GM19025 (cell line): Measurements from ENCODE around the gene CHURC1.
A peak's percentile ranks its signal among the peaks of the same experiment; 100 is the strongest.

Experiments
- ATAC-seq: cut with Tn5 transposase; IDR thresholded peaks from one replicate; pipeline ENCODE4 v1.9.1; 2021; ENCODE audit warnings: mild to moderate bottlenecking, low read depth, moderate library complexity; ENCODE audit not compliant: unreplicated experiment

Gene CHURC1

DNA sequence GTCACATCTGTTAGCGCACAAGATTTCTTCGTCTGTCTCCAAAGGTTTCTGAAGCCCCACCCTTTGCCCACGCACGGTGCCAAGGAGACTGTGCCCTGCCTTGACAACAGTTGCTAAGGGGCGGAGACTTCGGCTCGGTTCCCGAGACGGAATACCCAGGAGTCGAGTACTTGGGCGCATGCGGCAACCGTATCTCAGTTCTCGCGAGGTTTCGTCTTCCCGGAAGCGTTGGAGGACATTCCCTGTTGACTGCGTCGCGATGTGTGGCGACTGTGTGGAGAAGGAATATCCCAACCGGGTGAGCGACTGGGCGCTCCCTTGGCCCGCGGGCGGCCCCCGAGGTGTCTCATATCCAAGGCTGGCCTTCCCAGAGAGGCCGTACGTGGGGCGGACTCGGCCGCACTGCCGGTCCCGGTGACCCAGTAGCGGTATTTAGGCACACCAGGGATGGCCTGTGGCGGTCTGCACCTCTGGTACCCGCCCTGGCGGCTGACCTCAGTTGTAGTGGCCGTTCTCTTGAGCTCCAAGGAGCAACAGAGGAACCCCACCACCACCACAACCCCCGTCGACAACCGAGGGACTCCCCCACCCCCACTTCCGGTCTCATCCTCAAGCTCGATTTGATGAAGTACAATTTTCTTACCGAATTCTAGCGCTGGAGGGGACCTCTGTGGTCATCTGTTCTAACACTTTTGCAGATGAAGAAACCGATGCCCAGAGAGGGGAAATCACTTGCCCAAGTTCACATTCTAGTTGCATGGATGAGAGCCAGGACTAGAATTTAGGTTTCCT, at the start of gene CHURC1:
CHURC1 (plus strand) TSS at position 219 of the 792 bp plus-strand sequence; CDS start at position 260, 41 bp downstream.
- ATAC-seq: peak; percentile 98

GRCh38 chr14:64865109-64865508, 49.1 kb upstream of the CHURC1 start:
- no peak for ATAC-seq

GRCh38 chr14:64865992-64866391, 48.3 kb upstream of the CHURC1 start:
- no peak for ATAC-seq

DNA sequence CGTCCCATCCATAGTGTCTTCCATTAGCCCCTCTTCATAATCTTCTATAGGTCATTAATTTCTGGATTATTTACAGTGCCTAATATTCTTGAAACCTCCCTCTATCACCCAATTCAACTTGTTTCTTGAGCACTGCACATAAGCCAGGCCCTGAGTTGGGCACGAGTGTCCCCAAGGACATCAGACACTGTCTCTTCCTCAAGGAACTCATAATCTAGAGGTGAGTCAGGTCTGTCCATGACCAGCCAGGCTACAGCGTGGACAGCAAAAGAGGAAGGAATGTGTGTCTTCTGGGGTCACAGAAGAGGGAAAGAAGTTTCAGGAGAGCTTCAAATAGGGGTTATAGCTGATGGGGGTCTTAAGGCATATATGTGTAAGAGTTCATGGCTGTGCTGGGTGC, 47.1 kb upstream of the CHURC1 start:
- ATAC-seq: no peak

DNA sequence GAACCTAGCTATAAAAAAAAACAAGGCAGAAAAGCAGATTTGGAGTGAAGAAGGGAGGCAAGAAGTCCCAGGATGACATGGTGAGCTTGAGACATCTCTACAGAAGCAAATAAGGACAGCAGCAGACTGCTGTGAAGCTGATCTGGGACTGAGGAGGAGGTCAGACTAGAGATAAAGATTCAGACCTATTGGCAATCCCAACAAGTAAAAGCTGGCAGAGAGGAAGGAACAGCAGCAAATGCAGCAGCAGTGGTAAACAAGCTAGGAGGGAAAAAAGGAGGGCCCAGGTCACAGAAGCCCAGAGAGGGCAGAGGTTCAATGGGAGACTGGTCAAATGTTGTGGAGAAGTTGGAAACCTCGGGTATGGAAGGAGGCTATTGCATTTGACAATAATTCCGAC, 45.9 kb upstream of the CHURC1 start:
- no peak for ATAC-seq

GRCh38 chr14:64868841-64869240, 45.4 kb upstream of the CHURC1 start:
- ATAC-seq: no peak

- no peak for ATAC-seq
Observed at GRCh38 chr14:64870160-64870559, 44.1 kb upstream of the CHURC1 start.

GRCh38 chr14:64871344-64871743, 42.9 kb upstream of the CHURC1 start:
- no peak for ATAC-seq

- ATAC-seq: no peak
Observed at GRCh38 chr14:64873506-64874219, 40.6 kb upstream of the CHURC1 start.

DNA sequence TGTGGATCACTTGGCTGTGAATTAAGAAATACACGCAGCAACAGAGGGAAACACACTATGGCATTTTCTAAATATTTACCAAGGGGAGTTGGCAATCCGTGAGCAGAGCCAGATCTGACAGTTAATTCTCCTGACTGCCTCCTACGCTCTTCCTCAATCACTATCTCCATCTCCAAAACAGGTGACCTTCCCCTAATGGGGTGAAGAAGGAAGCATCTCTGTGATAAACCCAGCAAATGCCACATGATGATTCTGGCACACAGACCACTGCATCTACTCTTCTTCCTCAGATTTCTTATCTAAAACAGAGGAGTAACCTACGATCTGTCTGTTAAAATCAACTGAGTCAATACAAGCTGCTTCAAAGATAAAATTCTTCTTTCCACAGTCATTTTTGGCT, 38.9 kb upstream of the CHURC1 start:
- ATAC-seq: no peak

GRCh38 chr14:64877846-64878245, 36.4 kb upstream of the CHURC1 start:
- ATAC-seq: no peak

GRCh38 chr14:64878837-64879634, 35.2 kb upstream of the CHURC1 start:
- ATAC-seq: peak; percentile 10

DNA sequence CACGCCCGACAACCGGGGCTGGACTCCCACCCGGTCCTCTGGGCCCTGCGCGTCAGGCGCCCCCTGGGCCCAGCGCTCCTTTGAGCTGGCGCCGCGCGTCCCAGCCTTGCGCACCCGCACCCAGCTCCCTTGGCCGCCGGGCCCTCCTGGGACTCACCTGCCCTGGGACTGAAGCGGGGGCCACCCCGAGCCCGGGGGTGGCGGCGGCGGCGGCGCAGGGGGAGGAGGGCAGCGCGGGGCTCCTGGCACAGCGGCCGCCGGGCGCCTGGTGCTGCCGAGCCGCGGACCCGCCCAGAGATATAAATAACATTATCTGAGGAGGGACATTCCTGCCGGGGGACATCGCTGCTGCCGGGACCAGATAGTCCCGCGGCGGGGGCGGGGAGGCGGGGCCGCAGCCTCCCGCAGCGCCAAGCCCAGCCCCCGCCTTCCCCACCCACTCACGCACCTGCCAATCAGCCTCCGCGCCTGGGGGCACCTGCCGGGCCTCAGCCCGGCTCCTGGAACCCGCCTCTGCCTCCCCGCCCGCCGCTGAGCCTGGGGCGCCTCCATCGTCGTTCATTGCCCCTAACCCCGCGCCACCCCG, 34.5 kb upstream of the CHURC1 start, which contains the start of gene SPTB:
SPTB (minus strand) TSS at position 273 of the 586 bp plus-strand sequence. CDS start 56,813 bp downstream, outside the sequence.
- ATAC-seq: peak; percentile 53

- peak; percentile 16 for ATAC-seq
Observed at GRCh38 chr14:64880221-64881121, 33.8 kb upstream of the CHURC1 start.

GRCh38 chr14:64885559-64885958, 28.7 kb upstream of the CHURC1 start:
- no peak for ATAC-seq

- ATAC-seq: no peak
Observed at GRCh38 chr14:64889352-64889751, 24.9 kb upstream of the CHURC1 start.

DNA sequence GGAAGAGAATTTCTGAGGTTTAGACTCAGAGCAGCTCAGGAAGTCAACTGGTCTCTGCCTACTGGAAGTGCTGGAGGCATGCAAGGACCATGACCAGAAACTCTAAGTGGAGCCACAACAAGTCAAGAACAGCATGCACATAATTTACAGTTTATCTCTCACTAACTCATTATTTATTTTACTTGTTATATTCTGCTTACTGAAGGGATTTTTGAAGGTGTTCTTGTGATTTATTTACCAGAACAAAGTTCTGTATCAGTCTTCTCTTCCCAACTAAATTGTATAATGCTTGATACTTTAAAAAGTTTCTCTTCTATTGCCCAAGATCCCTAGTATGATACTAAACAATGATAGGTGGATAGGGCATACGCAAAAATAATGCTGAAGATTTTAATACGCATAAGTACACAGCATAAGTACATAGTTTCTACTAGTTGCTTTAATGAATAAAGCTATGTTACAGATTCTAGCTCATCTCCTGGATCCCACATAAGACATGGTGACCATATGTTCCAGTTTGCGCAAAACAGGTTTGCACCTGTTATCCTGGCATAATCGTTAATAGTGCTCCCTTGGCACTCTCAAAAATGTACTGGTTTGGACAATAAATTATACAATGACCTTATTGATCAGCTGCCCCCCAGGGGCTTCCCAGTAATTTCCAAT, 22.9 kb upstream of the CHURC1 start:
- ATAC-seq: no peak

GRCh38 chr14:64891839-64892375, 22.3 kb upstream of the CHURC1 start:
- ATAC-seq: no peak

GRCh38 chr14:64899958-64900357, 14.3 kb upstream of the CHURC1 start:
- no peak for ATAC-seq
